ENCODE results near the gene USP6NL. TPM values are rescaled to one million over a fixed set of nuclear protein-coding genes. Genes with fewer than 3 reads are reported as not detected.

The USP6NL gene
- total and polyA plus RNA-seq, 2 of the 8 experiments (the other 6 are each of a cell fraction or from before 2014, with no cell fraction given): 10.9 to 28.8 TPM

- no peak overlapping the region for H2BK120ac ChIP-seq (replicated peaks; ENCODE audit: low read depth, low read length)
- CTCF ChIA-PET (ENCODE audit: partially characterized antibody): no interaction called here
Observed at GRCh38 chr10:11527691-11528255, 83.7 kb downstream of the USP6NL start.

More at GRCh38 chr10:11527691-11528255, 83.7 kb downstream of the USP6NL start:
- no peak overlapping the region for H2BK20ac ChIP-seq (ENCODE audit: low read length)
- no peak overlapping the region for H2AK5ac ChIP-seq (ENCODE audit: low read depth, low read length)
- H3K23ac ChIP-seq (ENCODE audit: insufficient read length): no peak overlapping the region
- H3K14ac ChIP-seq (ENCODE audit: insufficient read length): no peak overlapping the region
- no peak overlapping the region for H4K91ac ChIP-seq (replicated peaks; ENCODE audit: insufficient read length, low read length)
- H3K4me2 ChIP-seq (ENCODE audit: insufficient read depth in 1 of 2, low read depth in 2 of 2, low read length in 2 of 2): no peak overlapping the region
- DNase-seq (ENCODE audit: low read depth in 1 of 2, low spot score in 2 of 2): no peak
- H3K27ac ChIP-seq (ENCODE audit: low read depth, low read length): no peak overlapping the region
- H3K4me3 ChIP-seq (ENCODE audit: extremely low read depth in 1 of 4, insufficient read depth in 2 of 4, low read depth in 3 of 4, low read length in 4 of 4): no peak overlapping the region
- H3K23me2 ChIP-seq (ENCODE audit: low read depth, low read length): no peaks in the 10 kb centered on the region
- no peak overlapping the region for H3K56ac ChIP-seq (replicated peaks; ENCODE audit: insufficient read length, low read depth, low read length)
- no peak for TF ChIP-seq RAD21 (IDR thresholded peaks at IDR 0.05 in 1 of 2, conservative IDR thresholded peaks at IDR 0.05 in 1 of 2; ENCODE audit: low read depth in 2 of 2, low read length in 2 of 2)
- TF ChIP-seq CHD2 (IDR thresholded peaks at IDR 0.05; ENCODE audit: low read length): no peak
- TF ChIP-seq JUN (IDR thresholded peaks at IDR 0.05; ENCODE audit: low read depth, low read length): no peak
- no peak for TF ChIP-seq HDAC6 (IDR thresholded peaks at IDR 0.05; ENCODE audit: low read depth, low read length)
- no peak for TF ChIP-seq POLR2AphosphoS5 (IDR thresholded peaks at IDR 0.05; ENCODE audit: low read depth, low read length)
- no peak for FAIRE-seq
- H2BK12ac ChIP-seq (ENCODE audit: low read depth, low read length): no peak overlapping the region
- peaks cover 0 to 2% of the 10 kb centered on the region in 2 experiments for H4K20me1 ChIP-seq (replicated peaks in 1 of 2; ENCODE audit: control insufficient read depth in 1 of 2, insufficient read depth in 2 of 2, low read length in 2 of 2)
- peaks cover 0 to 40% of the 10 kb centered on the region in 2 experiments; a peak in 2 of 4 replicates for H3K79me2 ChIP-seq (ENCODE audit: control insufficient read depth in 1 of 2, insufficient read depth in 2 of 2, low read length in 2 of 2)
- H3K9ac ChIP-seq (replicated peaks in 1 of 4; ENCODE audit: extremely low read depth in 1 of 4, low read depth in 3 of 4, low read length in 3 of 4): no peak overlapping the region
- no peak overlapping the region for H2BK5ac ChIP-seq (ENCODE audit: low read depth, low read length)
- POLR2A ChIA-PET (ENCODE audit: partially characterized antibody): no interaction called here
- no peak overlapping the region for H4K8ac ChIP-seq (ENCODE audit: extremely low read depth, insufficient read depth, low read length)
- no peak overlapping the region for H3K4ac ChIP-seq (replicated peaks; ENCODE audit: insufficient read length, low read depth, low read length)
- peaks cover 0 to 3% (median under 1%) of the 10 kb centered on the region in 4 experiments; a peak in 1 of 7 replicates for H3K4me1 ChIP-seq (replicated peaks in 1 of 4; ENCODE audit: control insufficient read depth in 3 of 4, insufficient read depth in 4 of 4, low read length in 3 of 4)
- no peaks in the 10 kb centered on the region; a peak in 2 of 8 replicates for H3K36me3 ChIP-seq (ENCODE audit: control insufficient read depth in 2 of 4, insufficient read depth in 4 of 4, low read length in 3 of 4)
- H3K79me1 ChIP-seq (ENCODE audit: low read depth, low read length): peaks cover 4% of the 10 kb centered on the region; the same call in 1 of the 2 replicates
- no peaks in the 10 kb centered on the region for H3K9me3 ChIP-seq (ENCODE audit: insufficient read depth in 2 of 2, low read depth in 1 of 2, low read length in 1 of 2)
- WGBS, 2 experiments (ENCODE audit: extremely low coverage in 1 of 2, insufficient coverage in 1 of 2, insufficient read length in 1 of 2, insufficient replicate concordance in 2 of 2, low coverage in 1 of 2, low lambda C conversion rate in 2 of 2, missing lambda C conversion rate in 1 of 2): 83% methylated on average over 4 of the region's 4 CpGs; no CpG with 5 or more reads in 1 of the 2 experiments
- H2AFZ ChIP-seq (ENCODE audit: low read length): no peak overlapping the region
- H3K27me3 ChIP-seq (replicated peaks in 1 of 4; ENCODE audit: control insufficient read depth in 3 of 4, extremely low read depth in 1 of 4, insufficient read depth in 3 of 4, low read length in 3 of 4): no peaks in the 10 kb centered on the region
- H4K5ac ChIP-seq (ENCODE audit: insufficient read length, low read depth, low read length): no peak overlapping the region
- H2BK15ac ChIP-seq (ENCODE audit: low read length): no peak overlapping the region
- no peak overlapping the region for H3K18ac ChIP-seq (ENCODE audit: extremely low read depth, low read length)
